Motor neuron (in vitro differentiated cells): ENCODE measurements around the gene CHD1L. TPM values are rescaled to one million over a fixed set of nuclear protein-coding genes. Genes with fewer than 3 reads are reported as not detected.
"Not testable (repeated sequence)": the region's sequence is repeated elsewhere in the genome, so short reads cannot be mapped to it uniquely, and the experiment has no call there.

Source experiments
- ATAC-seq, 8 experiments: fragments of 200-7000 bp; cut with Tn5 transposase; replicated peaks in 6 of 8; 2 replicates each; pipeline ENCODE4 v1.8.0; 2021; ENCODE audit warnings: mild to moderate bottlenecking in 8 of 8, moderate library complexity in 8 of 8
- H3K27ac ChIP-seq, 2 donors: fragments of 250-450 bp; sonication (Bioruptor Pico); 2 replicates each; pipeline ENCODE4 v1.9.0; 2021; ENCODE audit warnings: antibody characterized with exemption in 2 of 2, mild to moderate bottlenecking in 2 of 2, moderate library complexity in 1 of 2
- H3K4me1 ChIP-seq, 2 donors: fragments of 250-450 bp; sonication (Bioruptor Pico); replicated peaks in 1 of 2; 2 replicates each; pipeline ENCODE4 v1.6.1; 2021; ENCODE audit warnings: antibody characterized with exemption in 2 of 2, mild to moderate bottlenecking in 2 of 2, moderate library complexity in 1 of 2
- H3K4me3 ChIP-seq, 5 donors: fragments of 250-450 bp; sonication (Bioruptor Pico); 2 replicates each; pipeline ENCODE4 v1.9.0; 2021; ENCODE audit warnings: antibody characterized with exemption in 5 of 5, mild to moderate bottlenecking in 5 of 5, moderate library complexity in 4 of 5
- WGBS, 10 experiments: fragments of 450-650 bp; shearing (Covaris generic); methylation state at CpG; one replicate each; pipeline ENCODE4 v1.0.0; 2022; 5-methylcytosine and 5-hydroxymethylcytosine counted together
- in situ Hi-C, 9 experiments: fragments of 400-800 bp; cut with MboI; loops; one replicate each; pipeline ENCODE4 v1.15.0; 2021; ENCODE audit warnings: low sequenced_read_pairs in 9 of 9, low pct_unique_long_range_greater_than_20kb in 2 of 9; ENCODE audit not compliant: unreplicated experiment in 9 of 9
- total RNA-seq, 8 experiments: library from RNA; unstranded; fragments of 300-600 nt; gene quantifications; 2 replicates each; pipeline versions ENCODE4 v1.2.3 to v1.2.4, GENCODE V29; 2022

CHD1L gene
- total RNA-seq, 8 experiments from 2014 or later = 20.7 to 50.9 (median 31.4) TPM

GRCh38 chr1:147214842-147215539 lies 27.5 kb upstream of the CHD1L start:
- H3K4me3 ChIP-seq = no peak overlapping the region
- ATAC-seq = no peak
- in situ Hi-C loops = no loop called here
- no peak overlapping the region for H3K27ac ChIP-seq
- H3K4me1 ChIP-seq = no peaks in the 10 kb centered on the region

GRCh38 chr1:147215540-147215916 lies 27.0 kb upstream of the CHD1L start:
- Histone ChIP-seq H3K4me3 (no peak overlapping the region), H3K27ac (no peak overlapping the region), H3K4me1 (no peaks in the 10 kb centered on the region)
- ATAC-seq = no peak
- WGBS, 10 experiments = 8 to 52% (median 31%) methylated on average over 1 to 2 of the region's 2 CpGs; no CpG with 5 or more reads in 2 of the 10 experiments
- in situ Hi-C loops = no loop called here

GRCh38 chr1:147216124-147216523 lies 26.4 kb upstream of the CHD1L start:
- Histone ChIP-seq H3K4me3 (no peak overlapping the region), H3K27ac (no peak overlapping the region), H3K4me1 (no peaks in the 10 kb centered on the region)
- no peak for ATAC-seq
- in situ Hi-C loops = no loop called here
- WGBS, 10 experiments = 29 to 100% (median 84%) methylated on average over 1 to 3 of the region's 3 CpGs; no CpG with 5 or more reads in 2 of the 10 experiments

GRCh38 chr1:147217141-147217540 lies 25.3 kb upstream of the CHD1L start:
- no peak overlapping the region for H3K27ac ChIP-seq
- H3K4me3 ChIP-seq = no peak overlapping the region
- ATAC-seq = no peak
- 80 to 100% (median 99%) methylated on average over 1 to 7 of the region's 7 CpGs for WGBS, 10 experiments
- in situ Hi-C loops = no loop called here
- no peaks in the 10 kb centered on the region for H3K4me1 ChIP-seq

GRCh38 chr1:147218606-147219005 lies 23.9 kb upstream of the CHD1L start:
- H3K27ac ChIP-seq = no peak overlapping the region
- no peak for ATAC-seq
- 53 to 95% (median 68%) methylated on average over 2 to 3 of the region's 3 CpGs for WGBS, 10 experiments
- in situ Hi-C loops = no loop called here
- no peaks in the 10 kb centered on the region for H3K4me1 ChIP-seq
- no peak overlapping the region for H3K4me3 ChIP-seq

GRCh38 chr1:147223740-147224615 lies 18.5 kb upstream of the CHD1L start:
- no peak for ATAC-seq
- in situ Hi-C loops = loop anchor here in 1 of 9 experiments (10.0 kb wide), 1 partner anchor 49 kb away; the partner anchor contains the start of gene PRKAB2

GRCh38 chr1:147225193-147225730 lies 17.2 kb upstream of the CHD1L start, which contains the start of gene FMO5:
TSS of gene FMO5 (minus strand) at chr1:147225339. CDS start at chr1:147225029, 310 bp downstream.
- Histone ChIP-seq H3K4me1 (no peaks in the 10 kb centered on the region), H3K27ac (no peak within 1 kb of the TSS), H3K4me3 (peak within 1 kb of the TSS; percentile 3 to 35 (median 30))
- in situ Hi-C loops = loop anchor here in 1 of 9 experiments (10.0 kb wide), 1 partner anchor 50 kb away; the partner anchor contains the start of gene PRKAB2
- ATAC-seq = peak; percentile 62 to 99 (median 82)
- WGBS, 10 experiments = 0 to 20% (median 8%) methylated on average over 1 to 17 of the region's 17 CpGs; no CpG with 5 or more reads in 2 of the 10 experiments

More at GRCh38 chr1:147223740-147224615, 18.5 kb upstream of the CHD1L start:
- no peak overlapping the region for H3K4me3 ChIP-seq
- H3K27ac ChIP-seq = no peak overlapping the region
- WGBS, 10 experiments = 48 to 100% (median 80%) methylated on average over 1 to 11 of the region's 14 CpGs
- no peaks in the 10 kb centered on the region for H3K4me1 ChIP-seq

GRCh38 chr1:147231032-147231431 lies 11.5 kb upstream of the CHD1L start:
- WGBS, 10 experiments = 43 to 89% (median 74%) methylated on average over 3 to 4 of the region's 5 CpGs; no CpG with 5 or more reads in 1 of the 10 experiments
- H3K4me3 ChIP-seq, in situ Hi-C loops, ATAC-seq, H3K27ac ChIP-seq, H3K4me1 ChIP-seq: not testable (repeated sequence)

GRCh38 chr1:147233903-147234302 lies 8.6 kb upstream of the CHD1L start:
- 43 to 96% (median 69%) methylated on average over 1 to 5 of the region's 8 CpGs; no CpG with 5 or more reads in 5 of the 10 experiments for WGBS, 10 experiments
- H3K4me1 ChIP-seq, H3K4me3 ChIP-seq, ATAC-seq, in situ Hi-C loops: not testable (repeated sequence)
- peak overlapping the region in 1 of 2 donors; percentile 7 for H3K27ac ChIP-seq

GRCh38 chr1:147235822-147236221 lies 6.7 kb upstream of the CHD1L start:
- no peak for ATAC-seq
- 38 to 100% (median 65%) methylated on average over 1 of the region's 1 CpG; no CpG with 5 or more reads in 6 of the 10 experiments for WGBS, 10 experiments
- Histone ChIP-seq H3K4me3 (no peak overlapping the region), H3K27ac (no peak overlapping the region), H3K4me1 (peaks cover 0 to 3% of the 10 kb centered on the region in 2 donors)
- in situ Hi-C loops = no loop called here

- in situ Hi-C loops = no loop called here
- Histone ChIP-seq H3K4me3 (no peak overlapping the region), H3K27ac (no peak overlapping the region), H3K4me1 (peaks cover 0 to 3% of the 10 kb centered on the region in 2 donors)
- ATAC-seq = no peak
- 20 to 86% (median 73%) methylated on average over 1 to 2 of the region's 2 CpGs; no CpG with 5 or more reads in 6 of the 10 experiments for WGBS, 10 experiments
Measured at GRCh38 chr1:147236448-147236847, 6.0 kb upstream of the CHD1L start.

- Histone ChIP-seq H3K27ac (no peak overlapping the region), H3K4me3 (no peak overlapping the region), H3K4me1 (peaks cover 2 to 3% of the 10 kb centered on the region in 2 donors)
- WGBS, 10 experiments = 17 to 100% (median 60%) methylated on average over 1 to 3 of the region's 3 CpGs
- in situ Hi-C loops = no loop called here
- ATAC-seq = peak in 2 of 8 experiments; percentile 46 to 83
Measured at GRCh38 chr1:147236959-147237791, 5.3 kb upstream of the CHD1L start.
